K562 (cell line): Measurements from ENCODE around the gene HEPACAM.

Experiments used
- FOXA1 ChIP-seq: fragments of 450-650 bp; IDR thresholded peaks from 2 replicates; pipeline ENCODE4 v1.6.1; 2016; ENCODE audit warnings: mild to moderate bottlenecking, borderline replicate concordance
- SUPT5H ChIP-seq: fragments of 450-650 bp; IDR thresholded peaks from 2 replicates; pipeline ENCODE4 v1.6.1; 2016

DNA sequence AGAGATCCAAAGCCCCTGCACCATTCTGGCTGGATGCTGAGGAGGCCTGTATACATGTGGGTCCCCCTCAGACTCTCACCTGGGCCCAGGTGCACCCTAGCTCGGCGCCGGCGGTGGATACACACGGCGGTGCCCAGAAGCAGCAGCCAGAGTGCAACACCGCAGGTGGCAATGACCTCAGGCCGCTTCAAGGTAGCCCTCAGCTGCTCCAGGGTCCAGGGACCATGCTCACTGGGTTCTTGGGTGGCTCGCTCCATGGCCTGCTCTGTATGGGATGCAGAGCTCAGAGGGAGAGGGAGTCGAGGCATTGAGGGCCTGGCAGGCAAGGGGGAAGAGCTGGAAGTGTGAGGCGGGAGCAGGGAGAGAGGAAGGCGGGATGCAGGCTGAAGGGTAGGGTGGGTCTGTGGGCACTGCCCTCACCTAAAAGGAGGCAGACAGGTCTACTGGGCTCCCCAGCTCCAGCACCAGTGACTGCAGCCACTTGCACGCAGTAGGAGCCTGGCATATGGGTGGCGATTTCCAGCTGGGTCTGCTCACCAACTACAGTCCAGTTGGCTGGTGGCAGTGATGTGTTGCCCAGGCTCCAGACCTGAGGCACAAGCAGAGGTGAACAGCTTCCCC lies 42.0 kb downstream of the HEPACAM start:
- no peak for TF ChIP-seq SUPT5H
- no peak for TF ChIP-seq FOXA1
